CD4-positive, alpha-beta T cell treated with Interleukin-12 subunit alpha and Interleukin-12 subunit beta, for 1 hour (primary cell): ENCODE data around the gene MAN1A2.

Source experiments
- DNase-seq: peaks from one replicate; pipeline ENCODE4 v3.0.0-alpha.2; 2020

Gene MAN1A2

GRCh38 chr1:117501281-117501680 is 134.0 kb downstream of the MAN1A2 start:
- no peak for DNase-seq

- no peak for DNase-seq
Measured at GRCh38 chr1:117511273-117511672, 144.0 kb downstream of the MAN1A2 start.

GRCh38 chr1:117512728-117513321 is 145.6 kb downstream of the MAN1A2 start:
- DNase-seq: peak; percentile 43

- DNase-seq: no peak
Measured at GRCh38 chr1:117523111-117523510, 155.9 kb downstream of the MAN1A2 start.

- DNase-seq: no peak
Measured at GRCh38 chr1:117527074-117527473, 159.8 kb downstream of the MAN1A2 start.

GRCh38 chr1:117527566-117528102 is 160.4 kb downstream of the MAN1A2 start:
- no peak for DNase-seq

GRCh38 chr1:117529683-117530082 is 162.4 kb downstream of the MAN1A2 start:
- no peak for DNase-seq

GRCh38 chr1:117531222-117531621 is 164.0 kb downstream of the MAN1A2 start:
- no peak for DNase-seq

GRCh38 chr1:117534995-117535467 is 167.8 kb downstream of the MAN1A2 start:
- DNase-seq: peak; percentile 78

GRCh38 chr1:117535821-117536220 is 168.6 kb downstream of the MAN1A2 start:
- no peak for DNase-seq

GRCh38 chr1:117537291-117537920 is 170.2 kb downstream of the MAN1A2 start:
- DNase-seq: peak; percentile 7

- DNase-seq: no peak
Measured at GRCh38 chr1:117540532-117540931, 173.3 kb downstream of the MAN1A2 start.

- DNase-seq: no peak
Measured at GRCh38 chr1:117541003-117541402, 173.8 kb downstream of the MAN1A2 start.

- DNase-seq: no peak
Measured at GRCh38 chr1:117541585-117541984, 174.3 kb downstream of the MAN1A2 start.

GRCh38 chr1:117544509-117545109 is 177.4 kb downstream of the MAN1A2 start:
- no peak for DNase-seq

GRCh38 chr1:117546467-117546866 is 179.2 kb downstream of the MAN1A2 start:
- DNase-seq: no peak

GRCh38 chr1:117553471-117553870 is 186.2 kb downstream of the MAN1A2 start:
- DNase-seq: no peak

GRCh38 chr1:117555806-117556205 is 188.6 kb downstream of the MAN1A2 start:
- no peak for DNase-seq

- no peak for DNase-seq
Measured at GRCh38 chr1:117556341-117556740, 189.1 kb downstream of the MAN1A2 start.

- no peak for DNase-seq
Measured at GRCh38 chr1:117556976-117557375, 189.7 kb downstream of the MAN1A2 start.

GRCh38 chr1:117558451-117558850 is 191.2 kb downstream of the MAN1A2 start:
- peak; percentile 13 for DNase-seq

- no peak for DNase-seq
Measured at GRCh38 chr1:117559139-117559538, 191.9 kb downstream of the MAN1A2 start.

- DNase-seq: no peak
Measured at GRCh38 chr1:117559985-117560384, 192.7 kb downstream of the MAN1A2 start.

GRCh38 chr1:117561071-117561470 is 193.8 kb downstream of the MAN1A2 start:
- DNase-seq: no peak
